Measurements from ENCODE around the gene NOS1AP. TPM values are rescaled to one million over a fixed set of nuclear protein-coding genes. Genes with fewer than 3 reads are reported as not detected.
A peak's percentile ranks its signal among the peaks of the same experiment; 100 is the strongest.

Gene NOS1AP
- total RNA-seq, 2 donors from 2014 or later: 11.3 to 14.4 TPM

- ATAC-seq (no peak), DNase-seq (no peak)
- intact Hi-C loops (cut with DNase I, micrococcal nuclease): no loop called here
These were observed 306.0 kb downstream of the NOS1AP start for GRCh38 chr1:162375463-162375862.

GRCh38 chr1:162376691-162377090, 307.2 kb downstream of the NOS1AP start, which contains the start of gene SPATA46:
Gene SPATA46 (minus strand): TSS chr1:162376854. CDS start chr1:162376790, 64 bp downstream.
- intact Hi-C loops (cut with DNase I, micrococcal nuclease): no loop called here
- no peak for DNase-seq

GRCh38 chr1:162380061-162380846, 310.8 kb downstream of the NOS1AP start:
- intact Hi-C loops (cut with DNase I, micrococcal nuclease): no loop called here
- DNase-seq (no peak), ATAC-seq (no peak)

More at GRCh38 chr1:162376691-162377090, 307.2 kb downstream of the NOS1AP start, which contains the start of gene SPATA46:
- ATAC-seq: no peak

- ATAC-seq: peak; percentile 92
- intact Hi-C loops (cut with DNase I, micrococcal nuclease): no loop called here
These were observed 311.9 kb downstream of the NOS1AP start, which contains the start of gene C1orf226 for GRCh38 chr1:162381383-162381782. Gene C1orf226 (plus strand): TSS chr1:162381728. CDS start chr1:162381902, 174 bp downstream.

DNA sequence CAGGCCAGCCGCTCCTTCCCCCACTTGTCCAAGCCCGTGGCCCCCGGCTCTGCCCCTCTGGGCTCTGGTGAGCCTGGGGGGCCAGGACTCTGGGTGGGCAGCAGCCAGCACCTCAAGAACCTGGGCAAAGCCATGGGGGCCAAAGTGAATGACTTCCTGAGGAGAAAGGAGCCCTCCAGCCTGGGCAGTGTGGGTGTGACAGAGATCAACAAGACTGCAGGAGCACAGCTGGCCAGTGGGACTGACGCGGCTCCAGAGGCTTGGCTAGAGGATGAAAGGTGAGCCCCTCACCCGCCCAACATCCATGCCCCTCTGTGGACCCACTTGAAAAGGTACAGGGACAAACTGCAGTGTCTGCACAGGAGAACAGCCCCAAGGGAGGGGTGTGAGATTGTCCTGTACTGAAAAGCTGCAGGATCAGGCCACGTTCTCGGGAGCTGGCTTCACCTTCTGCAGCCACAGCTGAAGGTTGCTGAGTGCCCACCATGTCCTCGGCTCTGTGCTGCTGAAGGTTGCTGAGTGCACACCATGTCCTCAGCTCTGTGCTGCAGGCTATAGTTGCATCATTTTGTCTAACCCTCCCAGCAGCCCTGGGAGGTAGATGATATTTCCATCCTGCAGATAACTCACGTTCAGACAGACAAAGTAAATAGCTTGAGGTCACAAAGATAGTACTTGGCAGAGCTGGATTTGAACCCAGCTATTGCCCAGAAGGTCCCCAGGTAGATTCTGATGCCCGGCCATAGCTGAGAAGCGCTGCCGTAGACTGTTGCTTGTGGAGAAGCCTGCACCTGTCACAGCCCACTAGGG, 312.7 kb downstream of the NOS1AP start:
- intact Hi-C loops (cut with DNase I, micrococcal nuclease): no loop called here
- peak in 1 of 2 donors; percentile 52 for DNase-seq
- ATAC-seq: peak; percentile 64

More at GRCh38 chr1:162381383-162381782, 311.9 kb downstream of the NOS1AP start, which contains the start of gene C1orf226:
- DNase-seq: peak; percentile 43 to 63

DNA sequence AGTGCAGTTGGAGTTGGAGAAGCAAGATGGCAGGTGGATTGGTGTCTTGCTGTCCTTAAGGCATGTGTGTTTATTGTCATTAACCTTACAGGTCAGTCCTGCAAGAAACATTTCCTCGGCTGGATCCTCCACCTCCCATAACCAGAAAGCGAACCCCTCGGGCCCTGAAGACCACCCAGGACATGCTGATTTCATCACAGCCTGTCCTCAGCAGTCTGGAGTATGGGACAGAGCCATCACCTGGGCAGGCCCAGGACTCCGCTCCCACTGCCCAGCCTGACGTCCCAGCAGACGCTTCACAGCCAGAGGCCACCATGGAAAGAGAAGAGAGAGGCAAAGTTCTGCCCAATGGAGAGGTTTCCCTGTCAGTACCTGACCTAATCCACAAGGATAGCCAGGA, 313.6 kb downstream of the NOS1AP start:
- intact Hi-C loops (cut with DNase I, micrococcal nuclease): no loop called here
- ATAC-seq (no peak), DNase-seq (no peak)

DNA sequence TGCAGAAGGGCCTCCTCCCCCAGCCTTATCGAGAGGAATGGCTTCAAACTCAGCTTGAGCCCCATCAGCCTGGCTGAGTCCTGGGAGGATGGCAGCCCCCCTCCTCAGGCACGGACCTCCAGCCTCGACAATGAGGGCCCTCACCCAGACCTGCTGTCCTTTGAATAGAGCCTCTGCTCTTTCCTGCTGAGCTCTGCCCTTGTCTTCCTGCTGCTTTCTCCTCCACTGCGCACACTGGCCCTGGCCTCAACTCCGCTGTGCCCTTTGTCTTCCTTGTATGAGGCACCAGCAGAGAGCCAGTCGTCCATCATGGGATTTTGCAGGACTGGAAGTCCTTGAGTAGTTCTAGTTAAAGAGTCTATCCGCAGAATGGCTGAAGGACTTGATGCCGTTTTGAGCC, 314.0 kb downstream of the NOS1AP start:
- ATAC-seq (no peak), DNase-seq (no peak)
- intact Hi-C loops (cut with DNase I, micrococcal nuclease): no loop called here

GRCh38 chr1:162384116-162384515, 314.6 kb downstream of the NOS1AP start:
- DNase-seq (no peak), ATAC-seq (no peak)
- intact Hi-C loops (cut with DNase I, micrococcal nuclease): no loop called here

- ATAC-seq (no peak), DNase-seq (no peak)
- intact Hi-C loops (cut with DNase I, micrococcal nuclease): no loop called here
These were observed 315.2 kb downstream of the NOS1AP start for GRCh38 chr1:162384601-162385279.

DNA sequence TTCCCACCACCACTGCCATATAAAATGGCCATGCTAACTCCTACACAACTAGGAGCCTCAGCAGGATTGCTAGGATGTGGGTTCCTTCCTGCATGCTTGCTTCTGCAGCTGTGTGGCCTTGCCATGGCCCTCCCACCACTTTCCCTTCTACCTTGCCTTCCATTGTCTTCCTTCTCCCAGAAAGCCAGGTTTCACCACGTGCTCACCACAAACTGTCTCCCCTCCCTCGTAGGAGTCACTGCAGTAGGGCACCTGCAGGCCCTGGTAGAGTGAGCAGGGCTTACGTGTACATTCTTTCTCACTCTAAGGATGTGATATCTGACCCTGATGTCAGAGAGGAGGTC, 315.8 kb downstream of the NOS1AP start:
- intact Hi-C loops (cut with DNase I, micrococcal nuclease): no loop called here
- DNase-seq (no peak), ATAC-seq (no peak)

DNA sequence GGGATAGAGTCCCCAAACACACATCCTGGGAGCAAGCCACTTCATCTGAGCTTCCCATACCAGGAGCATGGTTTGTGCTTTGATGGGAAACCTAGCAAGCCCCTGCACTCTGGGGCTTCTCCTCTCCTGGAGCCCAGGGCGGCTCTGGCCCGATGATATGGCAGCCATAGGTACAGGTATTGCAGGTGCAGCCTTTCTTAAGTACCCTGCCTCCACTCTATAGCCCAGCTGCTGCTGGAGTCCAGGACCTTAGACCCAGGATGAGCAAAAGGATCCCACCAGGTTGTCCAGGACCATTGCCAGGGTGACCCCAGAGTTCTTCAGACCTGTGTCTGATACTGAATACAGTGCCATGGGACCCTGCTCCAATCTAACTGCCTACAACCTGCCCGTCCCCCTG, 316.2 kb downstream of the NOS1AP start:
- DNase-seq (no peak), ATAC-seq (no peak)
- intact Hi-C loops (cut with DNase I, micrococcal nuclease): no loop called here

DNA sequence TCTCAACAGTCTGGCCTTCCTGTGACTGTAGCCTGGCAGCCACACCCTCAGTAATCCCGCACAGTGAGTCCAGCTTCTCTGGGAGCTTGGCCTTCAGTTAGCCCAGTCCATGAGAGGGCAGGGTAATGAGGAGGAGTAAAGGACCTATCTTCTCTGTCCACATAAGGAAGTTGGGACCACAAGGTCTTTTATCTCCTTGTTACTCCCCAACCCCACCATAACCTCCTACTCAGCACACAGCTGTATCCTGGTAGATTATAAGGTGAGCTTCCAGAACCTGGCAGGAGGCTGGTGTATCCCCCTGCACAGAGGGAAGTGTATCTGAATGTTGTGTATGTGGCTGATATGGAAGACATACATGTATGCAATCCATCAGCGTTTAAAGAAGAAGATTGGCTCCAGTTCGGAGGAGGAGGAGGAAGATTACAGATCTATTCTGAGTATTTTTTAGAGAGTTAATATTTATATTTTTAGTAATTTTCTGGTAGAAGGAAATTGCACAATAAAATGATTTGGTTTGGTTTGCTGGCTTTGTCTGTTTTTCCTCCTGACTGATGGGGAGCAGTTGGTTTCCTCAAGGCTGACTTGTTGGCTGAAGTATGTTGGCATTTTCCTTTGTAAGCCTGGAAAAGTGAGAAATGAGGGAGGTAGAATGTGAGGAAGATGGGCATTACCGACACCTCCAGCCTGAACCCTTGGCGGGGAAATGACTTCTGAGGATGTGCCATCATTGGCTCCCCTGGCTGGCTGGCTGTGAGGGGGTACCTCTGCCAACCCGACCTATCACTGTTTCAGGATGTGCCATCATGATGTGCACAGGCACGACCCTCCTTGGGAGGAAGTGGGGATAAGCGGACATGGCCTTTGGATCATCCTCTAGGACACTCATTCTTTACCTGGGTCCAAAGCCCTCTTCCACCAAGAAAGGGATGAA, 317.1 kb downstream of the NOS1AP start:
- ATAC-seq (peak; percentile 9), DNase-seq (no peak)
- intact Hi-C loops (cut with DNase I, micrococcal nuclease): no loop called here

- no peak for DNase-seq
- no peak for ATAC-seq
- intact Hi-C loops (cut with DNase I, micrococcal nuclease): no loop called here
These were observed 318.0 kb downstream of the NOS1AP start for GRCh38 chr1:162387226-162388082.

DNA sequence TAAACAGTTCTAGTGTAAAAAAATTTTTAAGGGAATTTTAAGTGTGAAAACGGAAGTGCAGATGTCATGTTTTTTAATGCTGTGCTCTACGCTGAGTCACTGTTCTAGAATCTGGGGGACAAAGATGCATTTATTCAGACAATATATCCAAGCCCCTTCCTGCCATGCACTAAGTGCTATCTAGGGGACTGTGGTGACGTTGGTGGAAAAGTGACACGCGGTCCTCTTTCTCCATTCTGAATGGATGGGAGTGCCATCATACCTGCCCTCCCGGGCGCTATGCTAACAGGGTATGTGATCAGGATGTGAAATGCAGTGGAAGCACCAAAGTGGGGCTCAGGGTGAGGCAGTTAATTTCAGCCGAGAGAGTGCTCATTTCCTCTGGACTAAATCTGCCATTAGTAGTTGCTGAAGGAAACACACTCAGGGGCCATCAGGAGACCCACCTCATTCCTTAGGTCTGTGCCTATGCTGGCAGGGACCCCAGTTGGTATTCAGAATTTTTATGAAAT, 318.6 kb downstream of the NOS1AP start:
- ATAC-seq: no peak
- intact Hi-C loops (cut with DNase I, micrococcal nuclease): no loop called here
- DNase-seq: no peak

GRCh38 chr1:162388615-162389014, 319.1 kb downstream of the NOS1AP start:
- ATAC-seq (peak; percentile 11), DNase-seq (no peak)
- intact Hi-C loops (cut with DNase I, micrococcal nuclease): no loop called here

- DNase-seq (peak in 1 of 2 donors; percentile 36), ATAC-seq (peak; percentile 59)
- intact Hi-C loops (cut with DNase I, micrococcal nuclease): no loop called here
These were observed 319.7 kb downstream of the NOS1AP start for GRCh38 chr1:162389021-162389818.

Measured in left colon (tissue), 2 donors.